Endothelial cell of umbilical vein (primary cell): ENCODE data around the gene RBMS3. TPM values are rescaled to one million over a fixed set of nuclear protein-coding genes. Genes with fewer than 3 reads are reported as not detected.

Experiments used
- BruUV-seq: library from RNA; stranded (reverse); fragments of 400-500 nt; replicated peaks from 2 replicates; lab custom pipeline; 2021; lab: Mats Ljungman, UMichigan
- CTCF ChIA-PET: fragments of 300-600, 350-600 bp; sonication (Branson Sonifier 250); formaldehyde crosslinking; loops from one replicate; lab custom pipeline; 2021; ENCODE audit warnings: antibody characterized with exemption, inconsistent platforms; lab: Charles Lee
- POLR2A ChIA-PET: fragments of 300-600, 350-600 bp; sonication (Branson Sonifier 250); formaldehyde crosslinking; loops from one replicate; lab custom pipeline; 2021; ENCODE audit warnings: antibody characterized with exemption, inconsistent platforms; lab: Charles Lee
- DNase-seq: peaks from one replicate; pipeline ENCODE4 v3.0.0-alpha.2; 2011; ENCODE audit warnings: low read depth, low spot score
- FAIRE-seq: peaks from 2 replicates; lab custom pipeline; 2011; peaks lifted over from hg19 to GRCh38; lab: Jason Lieb, UNC
- H2AFZ ChIP-seq: 2 replicates; pipeline ENCODE4 v1.6.0; 2012; ENCODE audit warnings: low read depth, low read length, control low read depth, inconsistent platforms
- H3K27ac ChIP-seq: 2 replicates; pipeline ENCODE4 v1.5.1; 2011; ENCODE audit warnings: low read depth, mild to moderate bottlenecking, control low read depth, low read length, moderate library complexity; ENCODE audit not compliant: insufficient read depth
- H3K27me3 ChIP-seq, 2 experiments: 2 replicates each; pipeline versions ENCODE4 v1.6.0 to v1.6.1; 2011; ENCODE audit warnings: low read length in 2 of 2, mixed read lengths in 1 of 2; ENCODE audit not compliant: control insufficient read depth in 2 of 2, insufficient read depth in 2 of 2
- H3K36me3 ChIP-seq, 2 experiments: 2 replicates in 1 of 2; 3 replicates in 1 of 2; pipeline ENCODE4 v1.5.1; 2011; ENCODE audit warnings: low read length in 2 of 2, mild to moderate bottlenecking in 1 of 2, moderate library complexity in 1 of 2; ENCODE audit not compliant: control insufficient read depth in 2 of 2, insufficient read depth in 2 of 2; ENCODE audit errors: extremely low read depth in 1 of 2
- H3K4me1 ChIP-seq: 3 replicates; pipeline ENCODE4 v1.5.1; 2011; ENCODE audit warnings: mild to moderate bottlenecking, low read length; ENCODE audit not compliant: control insufficient read depth, insufficient read depth; ENCODE audit errors: extremely low read depth
- H3K4me2 ChIP-seq: 2 replicates; pipeline ENCODE4 v1.6.1; 2011; ENCODE audit warnings: low read length, control low read depth, mixed read lengths; ENCODE audit not compliant: insufficient read depth
- H3K4me3 ChIP-seq, 3 experiments: fragments of 200-600 bp in 1 of 3; sonication (generic), shearing (Covaris generic) in 1 of 3; replicated peaks in 1 of 3; 2 replicates each; pipeline ENCODE4 v1.5.1; 2011 to 2016; ENCODE audit warnings: control low read depth in 3 of 3, low read length in 3 of 3, mild to moderate bottlenecking in 2 of 3, inconsistent platforms in 1 of 3, low read depth in 1 of 3, moderate library complexity in 1 of 3; ENCODE audit not compliant: insufficient read depth in 1 of 3
- H3K79me2 ChIP-seq: 2 replicates; pipeline ENCODE4 v1.6.0; 2012; ENCODE audit warnings: low read length, inconsistent platforms; ENCODE audit not compliant: control insufficient read depth, insufficient read depth
- H3K9ac ChIP-seq: replicated peaks from 2 replicates; pipeline ENCODE3; 2011; ENCODE audit warnings: low read length, control low read depth; ENCODE audit not compliant: insufficient read depth; ENCODE audit errors: extremely low read depth
- H3K9me1 ChIP-seq: replicated peaks from 3 replicates; pipeline ENCODE4 v1.6.0; 2011; ENCODE audit warnings: mild to moderate bottlenecking, low read length; ENCODE audit not compliant: control insufficient read depth, insufficient read depth; ENCODE audit errors: extremely low read depth
- H3K9me3 ChIP-seq: replicated peaks from 2 replicates; pipeline ENCODE4 v1.5.1; 2012; ENCODE audit warnings: low read length, inconsistent platforms; ENCODE audit not compliant: control insufficient read depth, insufficient read depth
- H4K20me1 ChIP-seq: replicated peaks from 2 replicates; pipeline ENCODE3; 2011; ENCODE audit warnings: mild to moderate bottlenecking, low read length; ENCODE audit not compliant: control insufficient read depth, insufficient read depth; ENCODE audit errors: extremely low read depth
- CTCF ChIP-seq, 2 donors: IDR thresholded peaks; 1 replicate in 1 of 2; 2 replicates in 1 of 2; pipeline ENCODE4 v1.5.1; 2011; ENCODE audit warnings: low read length in 2 of 2, mild to moderate bottlenecking in 2 of 2, moderate library complexity in 2 of 2, control low read depth in 1 of 2, inconsistent platforms in 1 of 2, low read depth in 1 of 2; ENCODE audit not compliant: insufficient read depth in 1 of 2; ENCODE audit errors: extremely low read depth in 1 of 2
- EZH2 ChIP-seq: IDR thresholded peaks from 2 replicates; pipeline ENCODE4 v1.6.1; 2012; ENCODE audit warnings: borderline replicate concordance, low read depth, mild to moderate bottlenecking, moderate library complexity, low read length, inconsistent platforms; ENCODE audit not compliant: severe bottlenecking
- FOS ChIP-seq: IDR thresholded peaks from 2 replicates; pipeline ENCODE4 v1.6.1; 2011; ENCODE audit warnings: mild to moderate bottlenecking, low read length, moderate library complexity, borderline replicate concordance; ENCODE audit not compliant: insufficient read depth
- GATA2 ChIP-seq: IDR thresholded peaks from 2 replicates; pipeline ENCODE4 v1.7.0; 2011; ENCODE audit warnings: low read depth, mild to moderate bottlenecking, moderate library complexity, mixed read lengths, low read length; ENCODE audit not compliant: insufficient read length, insufficient read depth
- JUN ChIP-seq: IDR thresholded peaks from 2 replicates; pipeline ENCODE4 v1.6.1; 2011; ENCODE audit warnings: borderline replicate concordance, low read depth; ENCODE audit not compliant: insufficient read length, insufficient read depth
- MAX ChIP-seq: IDR thresholded peaks from 2 replicates; pipeline ENCODE4 v1.6.1; 2011; ENCODE audit not compliant: insufficient read depth, insufficient read length
- MYC ChIP-seq: IDR thresholded peaks from one replicate; pipeline ENCODE4 v1.6.1; 2011; ENCODE audit warnings: mild to moderate bottlenecking, low read depth, low read length
- POLR2A ChIP-seq: IDR thresholded peaks from 2 replicates; pipeline ENCODE4 v1.6.1; 2012; ENCODE audit warnings: low read depth, mild to moderate bottlenecking, control low read depth, low read length
- POLR2AphosphoS5 ChIP-seq: IDR thresholded peaks from 2 replicates; pipeline ENCODE4 v1.6.1; 2012; ENCODE audit warnings: low read depth, mild to moderate bottlenecking, control low read depth, low read length, moderate library complexity; ENCODE audit not compliant: insufficient read depth
- dilution Hi-C: fragments of 300-500 bp; cut with MboI; formaldehyde crosslinking; loops from one replicate; pipeline ENCODE4 v1.15.0; 2019; ENCODE audit warnings: low sequenced_read_pairs; ENCODE audit not compliant: extremely low pct_ligation_motif_present
- intact Hi-C: fragments of 100-400 bp; cut with micrococcal nuclease; formaldehyde crosslinking; loops from one replicate; pipeline ENCODE4 v1.10.0; 2022
- polyA plus RNA-seq, 4 experiments: library from polyadenylated mRNA; depleted of rRNA in 3 of 4; stranded (reverse) in 3 of 4; unstranded in 1 of 4; fragments of >200 nt; gene quantifications; 2 replicates each; pipeline versions ENCODE4 v1.2.1 to v1.2.3, GENCODE V29; 2011 to 2012; ENCODE audit warnings: missing spikeins in 1 of 4
- total RNA-seq: library from RNA; stranded (reverse); gene quantifications from 2 replicates; pipeline ENCODE4 v1.2.3, GENCODE V29; 2021

Gene RBMS3
- total and polyA plus RNA-seq, 2 donors (not counting 3 experiments of a cell fraction or from before 2014, with no cell fraction given): 13.6 to 42.3 TPM

DNA sequence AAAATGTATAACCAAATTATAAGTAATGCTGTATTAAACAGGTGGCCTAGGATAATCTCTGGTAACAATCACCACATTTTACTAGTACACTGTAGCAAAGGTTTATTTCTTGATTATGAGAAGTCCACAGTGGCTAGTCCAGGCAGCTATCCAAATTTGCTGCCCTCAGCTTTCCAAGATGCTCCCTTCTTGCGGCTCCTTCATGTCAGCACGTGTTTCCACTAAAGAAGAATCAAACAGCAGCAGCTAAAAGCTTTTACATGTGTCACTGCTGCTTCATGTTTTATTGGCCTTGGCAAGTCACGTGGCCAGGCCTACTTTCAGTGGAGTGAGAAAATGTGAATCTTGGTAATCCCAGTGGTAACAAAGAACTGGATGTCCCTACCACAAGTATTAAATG, 5.6 kb upstream of the RBMS3 start:
- H3K4me2 ChIP-seq: no peak overlapping the region
- H4K20me1 ChIP-seq: no peaks in the 10 kb centered on the region
- no peak overlapping the region for H3K4me3 ChIP-seq
- no peaks in the 10 kb centered on the region for H3K79me2 ChIP-seq
- H3K9me1 ChIP-seq: no peaks in the 10 kb centered on the region
- peaks cover 19% of the 10 kb centered on the region for H3K4me1 ChIP-seq
- POLR2A ChIA-PET: no interaction called here
- H3K9ac ChIP-seq: no peak overlapping the region
- CTCF ChIA-PET: interaction anchor here (1.3 kb wide), 1 partner anchor 359 kb away, joined by 3 read pairs; no protein-coding TSS in a partner anchor
- dilution Hi-C loops: no loop called here
- no peaks in the 10 kb centered on the region for H3K9me3 ChIP-seq
- no peaks in the 10 kb centered on the region for H3K36me3 ChIP-seq
- no TSS peak for BruUV-seq
- no peak overlapping the region for H3K27ac ChIP-seq
- DNase-seq: no peak
- intact Hi-C loops: no loop called here
- H3K27me3 ChIP-seq: no peaks in the 10 kb centered on the region
- no peak for TF ChIP-seq POLR2A
- no peak for TF ChIP-seq GATA2
- TF ChIP-seq POLR2AphosphoS5: no peak
- no peak for TF ChIP-seq MYC
- no peak for TF ChIP-seq FOS
- no peak for TF ChIP-seq MAX
- TF ChIP-seq JUN: no peak
- TF ChIP-seq EZH2: no peak
- no peak for TF ChIP-seq CTCF (IDR thresholded peaks at IDR 0.05; ENCODE audit: extremely low read depth in 1 of 2, insufficient read depth in 1 of 2, low read depth in 1 of 2, low read length in 2 of 2)
- H2AFZ ChIP-seq: peak overlapping the region; percentile 33
- no peak for FAIRE-seq
